Adipocyte (in vitro differentiated cells): ENCODE results near the gene PTPRM.
A peak's percentile ranks its signal among the peaks of the same experiment; 100 is the strongest.

Experiments
- DNase-seq: peaks from one replicate; pipeline ENCODE4 v3.0.0-alpha.2; 2015; ENCODE audit warnings: low read depth
- H3K27me3 ChIP-seq: replicated peaks from 2 replicates; pipeline ENCODE4 v1.7.0; 2013; ENCODE audit warnings: mild to moderate bottlenecking, low read length, moderate library complexity; ENCODE audit not compliant: control insufficient read depth, insufficient read depth
- H3K36me3 ChIP-seq: 2 replicates; pipeline ENCODE4 v1.7.0; 2013; ENCODE audit warnings: low read length, mild to moderate bottlenecking, moderate library complexity; ENCODE audit not compliant: control insufficient read depth, insufficient read depth, severe bottlenecking
- H3K4me1 ChIP-seq: 2 replicates; pipeline ENCODE4 v1.7.0; 2013; ENCODE audit warnings: mild to moderate bottlenecking, low read length, moderate library complexity; ENCODE audit not compliant: control insufficient read depth, insufficient read depth
- H3K4me3 ChIP-seq: 2 replicates; pipeline ENCODE4 v1.7.0; 2013; ENCODE audit warnings: mild to moderate bottlenecking, low read length, moderate library complexity
- H3K9ac ChIP-seq: 2 replicates; pipeline ENCODE4 v1.7.0; 2013; ENCODE audit warnings: mild to moderate bottlenecking, low read length, moderate library complexity
- H3K9me3 ChIP-seq: 2 replicates; pipeline ENCODE4 v1.7.0; 2013; ENCODE audit warnings: mild to moderate bottlenecking, low read length, moderate library complexity; ENCODE audit not compliant: control insufficient read depth

Gene PTPRM

GRCh38 chr18:7617738-7618422, 50.8 kb downstream of the PTPRM start:
- H3K4me1 ChIP-seq, result peaks cover 43% of the 10 kb centered on the region
- no peaks in the 10 kb centered on the region for H3K36me3 ChIP-seq
- H3K4me3 ChIP-seq, result peak overlapping the region; percentile 72
- peak overlapping the region; percentile 11 for H3K9ac ChIP-seq
- no peaks in the 10 kb centered on the region for H3K9me3 ChIP-seq
- peak; percentile 94 for DNase-seq
- H3K27me3 ChIP-seq, result no peaks in the 10 kb centered on the region

- H3K4me3 ChIP-seq, result peak overlapping the region; percentile 72
- H3K9ac ChIP-seq, result no peak overlapping the region
- peak; percentile 50 for DNase-seq
- H3K36me3 ChIP-seq, result no peaks in the 10 kb centered on the region
- no peaks in the 10 kb centered on the region for H3K9me3 ChIP-seq
- H3K4me1 ChIP-seq, result peaks cover 43% of the 10 kb centered on the region
- H3K27me3 ChIP-seq, result no peaks in the 10 kb centered on the region
Observed at GRCh38 chr18:7618891-7619442, 51.9 kb downstream of the PTPRM start.

GRCh38 chr18:7619676-7620075, 52.6 kb downstream of the PTPRM start:
- Histone ChIP-seq H3K9ac (no peak overlapping the region), H3K9me3 (no peaks in the 10 kb centered on the region), H3K36me3 (no peaks in the 10 kb centered on the region), H3K27me3 (no peaks in the 10 kb centered on the region), H3K4me1 (peaks cover 43% of the 10 kb centered on the region), H3K4me3 (peak overlapping the region; percentile 72)
- DNase-seq, result no peak

GRCh38 chr18:7622721-7623120, 55.6 kb downstream of the PTPRM start:
- H3K9me3 ChIP-seq, result no peaks in the 10 kb centered on the region
- H3K4me1 ChIP-seq, result peaks cover 45% of the 10 kb centered on the region
- no peak overlapping the region for H3K4me3 ChIP-seq
- no peaks in the 10 kb centered on the region for H3K27me3 ChIP-seq
- no peak overlapping the region for H3K9ac ChIP-seq
- no peaks in the 10 kb centered on the region for H3K36me3 ChIP-seq
- DNase-seq, result no peak

GRCh38 chr18:7623681-7624080, 56.6 kb downstream of the PTPRM start:
- H3K9me3 ChIP-seq, result no peaks in the 10 kb centered on the region

GRCh38 chr18:7624697-7625096, 57.6 kb downstream of the PTPRM start:
- no peaks in the 10 kb centered on the region for H3K36me3 ChIP-seq
- H3K9ac ChIP-seq, result no peak overlapping the region
- H3K4me3 ChIP-seq, result no peak overlapping the region
- H3K9me3 ChIP-seq, result no peaks in the 10 kb centered on the region
- no peak for DNase-seq
- peaks cover 30% of the 10 kb centered on the region for H3K4me1 ChIP-seq
- H3K27me3 ChIP-seq, result no peaks in the 10 kb centered on the region

More at GRCh38 chr18:7623681-7624080, 56.6 kb downstream of the PTPRM start:
- DNase-seq, result no peak
- H3K4me1 ChIP-seq, result peaks cover 40% of the 10 kb centered on the region
- H3K4me3 ChIP-seq, result no peak overlapping the region
- no peaks in the 10 kb centered on the region for H3K36me3 ChIP-seq
- no peaks in the 10 kb centered on the region for H3K27me3 ChIP-seq
- H3K9ac ChIP-seq, result no peak overlapping the region

GRCh38 chr18:7626175-7626921, 59.2 kb downstream of the PTPRM start:
- Histone ChIP-seq H3K27me3 (no peaks in the 10 kb centered on the region), H3K4me1 (peaks cover 20% of the 10 kb centered on the region), H3K36me3 (no peaks in the 10 kb centered on the region), H3K9me3 (no peaks in the 10 kb centered on the region), H3K4me3 (no peak overlapping the region), H3K9ac (no peak overlapping the region)
- DNase-seq, result no peak

GRCh38 chr18:7626922-7627440, 59.9 kb downstream of the PTPRM start:
- DNase-seq, result peak; percentile 71
- Histone ChIP-seq H3K4me3 (no peak overlapping the region), H3K36me3 (no peaks in the 10 kb centered on the region), H3K4me1 (peaks cover 20% of the 10 kb centered on the region), H3K9ac (no peak overlapping the region), H3K27me3 (no peaks in the 10 kb centered on the region), H3K9me3 (no peaks in the 10 kb centered on the region)

- Histone ChIP-seq H3K36me3 (no peaks in the 10 kb centered on the region), H3K4me1 (peaks cover 20% of the 10 kb centered on the region), H3K9ac (no peak overlapping the region), H3K4me3 (no peak overlapping the region), H3K9me3 (no peaks in the 10 kb centered on the region), H3K27me3 (no peaks in the 10 kb centered on the region)
- no peak for DNase-seq
Observed at GRCh38 chr18:7629416-7629815, 62.3 kb downstream of the PTPRM start.

- Histone ChIP-seq H3K9me3 (no peaks in the 10 kb centered on the region), H3K4me1 (peaks cover 20% of the 10 kb centered on the region), H3K9ac (no peak overlapping the region), H3K27me3 (no peaks in the 10 kb centered on the region), H3K36me3 (no peaks in the 10 kb centered on the region), H3K4me3 (no peak overlapping the region)
- DNase-seq, result no peak
Observed at GRCh38 chr18:7630731-7631442, 63.8 kb downstream of the PTPRM start.
